Spleen (tissue), 11 donors: Measurements from ENCODE around the gene NR3C1. TPM values are rescaled to one million over a fixed set of nuclear protein-coding genes. Genes with fewer than 3 reads are reported as not detected.

ENCODE experiments used
- DNase-seq: peaks from one replicate; pipeline ENCODE4 v3.0.0-alpha.2; 2020
- H3K27ac ChIP-seq, 8 donors: fragments of 200-600 bp; sonication (generic) in 7 of 8; 1 replicate in 4 of 8; 2 replicates in 4 of 8; pipeline versions ENCODE4 v1.5.0 to v1.8.0; 2016 to 2021; ENCODE audit warnings: inconsistent platforms in 4 of 8, mild to moderate bottlenecking in 4 of 8, moderate library complexity in 1 of 8
- H3K27me3 ChIP-seq, 7 donors: fragments of 200-600 bp; sonication (generic) in 6 of 7; replicated peaks in 1 of 7; 1 replicate in 4 of 7; 2 replicates in 3 of 7; pipeline versions ENCODE4 v1.5.0 to v1.8.0; 2016 to 2021; ENCODE audit warnings: inconsistent platforms in 3 of 7, mild to moderate bottlenecking in 1 of 7
- H3K36me3 ChIP-seq, 6 donors: fragments of 200-600 bp; sonication (generic) in 5 of 6; 1 replicate in 4 of 6; 2 replicates in 2 of 6; pipeline versions ENCODE4 v1.5.0 to v1.8.0; 2016 to 2021; ENCODE audit warnings: inconsistent platforms in 2 of 6
- H3K4me1 ChIP-seq, 6 donors: fragments of 200-600 bp; sonication (generic) in 5 of 6; 1 replicate in 3 of 6; 2 replicates in 3 of 6; pipeline versions ENCODE4 v1.5.0 to v1.8.0; 2016 to 2021; ENCODE audit warnings: inconsistent platforms in 3 of 6
- H3K4me3 ChIP-seq, 8 donors: fragments of 200-600 bp; sonication (generic) in 7 of 8; 1 replicate in 4 of 8; 2 replicates in 4 of 8; pipeline versions ENCODE4 v1.5.0 to v1.8.0; 2016 to 2021; ENCODE audit warnings: inconsistent platforms in 4 of 8, mild to moderate bottlenecking in 4 of 8, moderate library complexity in 2 of 8
- H3K9me3 ChIP-seq, 8 donors: fragments of 200-600 bp; sonication (generic) in 7 of 8; 1 replicate in 4 of 8; 2 replicates in 4 of 8; pipeline versions ENCODE4 v1.5.0 to v1.8.0; 2016 to 2021; ENCODE audit warnings: inconsistent platforms in 4 of 8
- CTCF ChIP-seq, 11 experiments: fragments of 200-600 bp in 7 of 11; fragments of 450-650 bp in 4 of 11; sonication (generic) in 4 of 11; IDR thresholded peaks in 8 of 11; conservative IDR thresholded peaks in 3 of 11; 1 replicate in 7 of 11; 2 replicates in 4 of 11; pipeline versions ENCODE4 v1.4.0 to v1.8.0; 2016 to 2021; ENCODE audit warnings: antibody characterized with exemption in 11 of 11, inconsistent platforms in 4 of 11, mild to moderate bottlenecking in 1 of 11
- POLR2A ChIP-seq, 3 donors: fragments of 450-650 bp; IDR thresholded peaks; one replicate each; pipeline ENCODE4 v1.5.1; 2017; ENCODE audit warnings: antibody characterized with exemption in 3 of 3, mild to moderate bottlenecking in 1 of 3
- POLR2AphosphoS5 ChIP-seq, 3 donors: sonication (generic); formaldehyde crosslinking; IDR thresholded peaks; one replicate each; pipeline ENCODE4 v1.5.1; 2017; ENCODE audit warnings: antibody characterized with exemption in 3 of 3
- WGBS, 5 donors: extraction: QIAGEN DNeasy Blood & Tissue Kit in 3 of 5; methylation state at CpG; one replicate each; pipeline versions ENCODE4 v1.1.5 to v1.1.7; 2013 to 2018; 5-methylcytosine and 5-hydroxymethylcytosine counted together
- intact Hi-C: fragments of 100-400 bp; cut with DNase I; formaldehyde crosslinking; loops from one replicate; pipeline ENCODE4 v1.15.0; 2023; ENCODE audit warnings: low total_unique reads
- polyA plus RNA-seq, 3 donors: library from polyadenylated mRNA; stranded (reverse); fragments of 200-250 nt; gene quantifications; one replicate each; pipeline ENCODE4 v1.2.1, GENCODE V29; 2013
- total RNA-seq, 7 donors: library from RNA; depleted of rRNA in 3 of 7; stranded (reverse); fragments of >200 nt in 3 of 7; fragmentation: NEBNext Ultra II Directional in 4 of 7; extraction: Animal tissue kit (Norgen Biotek cat#: 25700) in 4 of 7; gene quantifications; one replicate each; pipeline versions ENCODE4 v1.1.0 to v1.2.1, GENCODE V29; 2016 to 2021
- donor health status: healthy with polysubstance abuse.
- donor health status: DM: no; HTN: no; CAD: no; lungs with moderate emphysema.
- donor health status: DM: no; HTN: no; CAD: no.
- donor health status: Bipolar disorder and iron deficiency.
- donor health status: healthy.
- donor health status: DM: no; HTN: no; CAD: no.
- donor health status: DM: yes; HTN: yes; CAD: no.

Gene NR3C1
- total and polyA plus RNA-seq, 10 donors = 18.2 to 97.8 (median 71.2) TPM

- 71 to 86% (median 84%) methylated on average over 2 of the region's 2 CpGs for WGBS, 5 donors
- Histone ChIP-seq H3K27me3 (no peaks in the 10 kb centered on the region), H3K27ac (no peak overlapping the region), H3K4me1 (peaks cover 4 to 17% (median 8%) of the 10 kb centered on the region in 6 donors), H3K4me3 (no peak overlapping the region), H3K9me3 (no peaks in the 10 kb centered on the region), H3K36me3 (no peaks in the 10 kb centered on the region)
- TF ChIP-seq POLR2AphosphoS5 (IDR thresholded peaks at IDR 0.05) = no peak
- TF ChIP-seq POLR2A (IDR thresholded peaks at IDR 0.05) = no peak
- no peak for TF ChIP-seq CTCF (IDR thresholded peaks at IDR 0.05 in 8 of 11, conservative IDR thresholded peaks at IDR 0.05 in 3 of 11)
- intact Hi-C loops = no loop called here
- DNase-seq = no peak
Measured at GRCh38 chr5:143440448-143441115, 37.1 kb upstream of the NR3C1 start.

GRCh38 chr5:143437666-143438273, 34.3 kb upstream of the NR3C1 start:
- no peak for DNase-seq
- intact Hi-C loops = no loop called here
- Histone ChIP-seq H3K27ac (no peak overlapping the region), H3K27me3 (no peaks in the 10 kb centered on the region), H3K36me3 (no peaks in the 10 kb centered on the region), H3K4me1 (peaks cover 13 to 40% (median 29%) of the 10 kb centered on the region in 6 donors), H3K9me3 (no peaks in the 10 kb centered on the region), H3K4me3 (no peak overlapping the region)
- TF ChIP-seq POLR2A (IDR thresholded peaks at IDR 0.05) (no peak), POLR2AphosphoS5 (IDR thresholded peaks at IDR 0.05) (no peak), CTCF (IDR thresholded peaks at IDR 0.05 in 8 of 11, conservative IDR thresholded peaks at IDR 0.05 in 3 of 11) (no peak)
- WGBS, 5 donors = 86 to 91% (median 90%) methylated on average over 4 of the region's 4 CpGs

GRCh38 chr5:143436871-143437270, 33.4 kb upstream of the NR3C1 start:
- WGBS, 5 donors = 76 to 84% (median 81%) methylated on average over 2 of the region's 2 CpGs

More at GRCh38 chr5:143436871-143437270, 33.4 kb upstream of the NR3C1 start:
- H3K27ac ChIP-seq = no peak overlapping the region
- no peak overlapping the region for H3K4me3 ChIP-seq
- H3K9me3 ChIP-seq = no peaks in the 10 kb centered on the region
- no peak for DNase-seq
- no peaks in the 10 kb centered on the region for H3K27me3 ChIP-seq
- peaks cover 13 to 48% (median 29%) of the 10 kb centered on the region in 6 donors for H3K4me1 ChIP-seq
- no peaks in the 10 kb centered on the region for H3K36me3 ChIP-seq
- no peak for TF ChIP-seq POLR2AphosphoS5 (IDR thresholded peaks at IDR 0.05)
- no peak for TF ChIP-seq CTCF (IDR thresholded peaks at IDR 0.05 in 8 of 11, conservative IDR thresholded peaks at IDR 0.05 in 3 of 11)
- no peak for TF ChIP-seq POLR2A (IDR thresholded peaks at IDR 0.05)
- intact Hi-C loops = no loop called here
